22Rv1 (cell line): Measurements from ENCODE around the gene SEPTIN1.
A peak's percentile ranks its signal among the peaks of the same experiment; 100 is the strongest.

Experiments used
- H3K27ac ChIP-seq: fragments of 450-650 bp; 2 replicates; pipeline ENCODE4 v1.5.1; 2017
- ZFX ChIP-seq: fragments of 450-650 bp; IDR thresholded peaks from 2 replicates; pipeline ENCODE4 v1.6.1; 2017; ENCODE audit warnings: antibody characterized with exemption, borderline replicate concordance
- TF ChIP-seq, protein P1 (sequence below): fragments of 450-650 bp; IDR thresholded peaks from 2 replicates; pipeline ENCODE4 v1.5.1; 2017; ENCODE audit warnings: mild to moderate bottlenecking

The SEPTIN1 gene, protein sequence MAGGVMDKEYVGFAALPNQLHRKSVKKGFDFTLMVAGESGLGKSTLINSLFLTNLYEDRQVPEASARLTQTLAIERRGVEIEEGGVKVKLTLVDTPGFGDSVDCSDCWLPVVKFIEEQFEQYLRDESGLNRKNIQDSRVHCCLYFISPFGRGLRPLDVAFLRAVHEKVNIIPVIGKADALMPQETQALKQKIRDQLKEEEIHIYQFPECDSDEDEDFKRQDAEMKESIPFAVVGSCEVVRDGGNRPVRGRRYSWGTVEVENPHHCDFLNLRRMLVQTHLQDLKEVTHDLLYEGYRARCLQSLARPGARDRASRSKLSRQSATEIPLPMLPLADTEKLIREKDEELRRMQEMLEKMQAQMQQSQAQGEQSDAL

DNA sequence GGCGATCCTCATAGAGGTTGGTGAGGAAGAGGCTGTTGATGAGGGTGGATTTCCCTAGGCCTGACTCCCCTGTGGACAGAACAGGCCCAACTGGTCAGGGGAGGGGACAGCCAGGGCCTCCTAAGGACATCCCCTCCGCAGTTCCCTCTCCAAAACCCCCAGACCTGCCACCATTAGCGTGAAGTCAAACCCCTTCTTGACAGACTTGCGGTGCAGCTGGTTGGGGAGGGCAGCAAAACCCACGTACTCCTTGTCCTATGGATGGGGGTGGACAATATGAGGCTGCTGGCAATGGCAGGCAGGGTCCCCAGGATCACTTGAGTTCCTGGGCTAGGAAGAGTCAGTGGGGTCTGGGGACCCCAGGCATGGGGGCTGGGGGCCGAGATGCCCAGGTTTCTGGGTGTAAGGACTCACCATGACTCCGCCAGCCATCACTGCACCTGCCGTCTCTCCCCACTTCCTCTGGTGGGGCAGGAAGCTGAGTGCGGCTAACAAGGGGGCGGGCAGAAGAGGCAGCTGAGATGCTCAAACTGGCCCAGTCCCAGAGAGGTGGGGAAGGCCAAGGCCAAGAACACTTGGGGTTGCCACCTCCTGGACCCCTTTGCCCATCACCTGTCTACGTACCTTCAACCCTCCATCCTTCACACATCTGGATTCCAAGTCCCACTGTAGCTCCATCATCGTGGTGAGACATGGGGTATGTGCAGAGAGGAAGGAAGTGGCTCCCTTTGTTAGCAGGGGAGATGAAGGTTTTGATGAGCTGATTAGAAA is at the start of gene SEPTIN1:
SEPTIN1 (minus strand) TSS at position 451 of the 771 bp plus-strand sequence; CDS start at position 432, 19 bp downstream.
- H3K27ac ChIP-seq = peak within 1 kb of the TSS; percentile 97
- no peak for TF ChIP-seq ZFX
- TF ChIP-seq, protein P1, sequence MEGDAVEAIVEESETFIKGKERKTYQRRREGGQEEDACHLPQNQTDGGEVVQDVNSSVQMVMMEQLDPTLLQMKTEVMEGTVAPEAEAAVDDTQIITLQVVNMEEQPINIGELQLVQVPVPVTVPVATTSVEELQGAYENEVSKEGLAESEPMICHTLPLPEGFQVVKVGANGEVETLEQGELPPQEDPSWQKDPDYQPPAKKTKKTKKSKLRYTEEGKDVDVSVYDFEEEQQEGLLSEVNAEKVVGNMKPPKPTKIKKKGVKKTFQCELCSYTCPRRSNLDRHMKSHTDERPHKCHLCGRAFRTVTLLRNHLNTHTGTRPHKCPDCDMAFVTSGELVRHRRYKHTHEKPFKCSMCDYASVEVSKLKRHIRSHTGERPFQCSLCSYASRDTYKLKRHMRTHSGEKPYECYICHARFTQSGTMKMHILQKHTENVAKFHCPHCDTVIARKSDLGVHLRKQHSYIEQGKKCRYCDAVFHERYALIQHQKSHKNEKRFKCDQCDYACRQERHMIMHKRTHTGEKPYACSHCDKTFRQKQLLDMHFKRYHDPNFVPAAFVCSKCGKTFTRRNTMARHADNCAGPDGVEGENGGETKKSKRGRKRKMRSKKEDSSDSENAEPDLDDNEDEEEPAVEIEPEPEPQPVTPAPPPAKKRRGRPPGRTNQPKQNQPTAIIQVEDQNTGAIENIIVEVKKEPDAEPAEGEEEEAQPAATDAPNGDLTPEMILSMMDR = no peak

DNA sequence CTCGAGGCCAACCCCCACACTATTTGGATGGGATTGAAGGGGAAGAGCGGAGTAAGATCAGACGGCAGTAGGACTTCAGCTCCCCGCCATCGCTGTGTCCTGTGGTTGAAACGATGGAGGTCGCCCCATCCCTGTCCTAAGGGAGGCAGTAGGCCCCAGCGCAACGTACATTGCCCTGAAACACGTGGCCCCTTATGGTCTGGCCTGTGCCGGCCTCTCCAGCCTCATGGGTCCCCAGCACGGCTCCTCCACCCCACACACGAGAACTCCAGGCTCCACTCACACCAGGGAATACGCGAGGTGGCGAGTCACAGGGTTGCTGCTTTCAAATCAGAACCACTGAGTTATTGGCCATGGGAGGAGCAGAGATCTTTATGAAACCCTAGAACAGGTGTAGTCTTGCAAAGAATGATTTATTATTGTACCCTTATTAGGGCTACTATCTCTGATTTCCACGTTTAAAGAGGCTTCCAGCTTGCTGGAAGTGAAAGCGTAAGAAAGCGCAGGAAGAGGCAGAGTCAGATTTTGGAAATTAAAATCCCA is 48.1 kb upstream of the SEPTIN1 start:
- H3K27ac ChIP-seq = peak overlapping the region; percentile 79
- TF ChIP-seq, protein P1 = peak; percentile 68
- TF ChIP-seq ZFX = no peak

DNA sequence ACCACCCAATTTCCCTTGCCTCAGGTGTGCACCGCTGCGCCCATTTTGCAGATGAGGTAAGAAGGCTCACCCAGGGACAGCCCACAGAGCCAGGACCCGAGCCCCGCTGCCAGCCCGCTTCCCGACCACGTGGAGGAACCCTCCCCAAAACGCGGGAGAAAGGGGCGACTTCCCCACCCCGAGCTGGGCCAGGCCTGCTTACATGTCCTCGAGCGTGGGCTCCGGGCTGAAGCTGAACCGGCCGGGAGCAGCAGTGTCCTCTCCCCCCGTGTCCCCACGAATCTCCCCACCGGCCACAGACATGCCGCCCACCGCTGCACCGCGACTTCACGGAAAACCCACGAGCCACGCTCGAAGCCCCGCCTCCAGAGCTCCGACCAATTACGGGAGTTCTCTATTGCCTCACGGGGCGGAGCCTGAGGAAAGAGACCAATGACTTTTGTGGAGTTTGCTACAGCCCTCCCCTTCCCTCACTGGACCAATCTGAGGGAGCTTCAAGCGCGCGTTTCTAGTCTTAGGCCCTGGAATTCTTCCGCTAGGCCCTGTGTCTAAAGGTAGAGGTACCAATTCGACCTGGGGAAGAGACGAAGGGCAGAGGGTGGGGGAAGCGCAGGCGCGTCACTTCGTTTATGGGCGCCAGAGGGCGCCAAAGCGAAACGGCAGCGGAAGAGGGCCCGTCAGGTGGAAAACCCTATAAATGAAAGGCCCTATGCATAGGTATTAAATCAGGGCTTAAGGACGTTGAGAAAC is 47.5 kb upstream of the SEPTIN1 start, which contains the start of gene DCTPP1:
DCTPP1 (minus strand) TSS at position 353 of the 750 bp plus-strand sequence; CDS start at position 303, 50 bp downstream.
- TF ChIP-seq, protein P1 = peak; percentile 95
- no peak for TF ChIP-seq ZFX
- H3K27ac ChIP-seq = peak within 1 kb of the TSS; percentile 79

DNA sequence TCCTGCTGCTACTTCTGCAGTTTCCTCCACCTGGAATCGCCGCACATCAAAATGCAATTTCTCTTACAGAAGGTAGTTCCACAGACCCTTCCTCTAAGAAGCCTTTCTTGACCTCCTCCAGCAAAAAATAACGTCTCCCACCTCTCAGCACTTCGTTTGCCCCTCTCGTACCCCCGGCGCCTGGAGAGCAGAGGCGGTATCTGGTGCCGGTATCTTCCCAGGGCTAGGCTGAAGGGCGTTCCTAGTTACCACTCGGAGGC is 47.0 kb upstream of the SEPTIN1 start:
- TF ChIP-seq, protein P1 = no peak
- TF ChIP-seq ZFX = no peak
- peak overlapping the region; percentile 79 for H3K27ac ChIP-seq

DNA sequence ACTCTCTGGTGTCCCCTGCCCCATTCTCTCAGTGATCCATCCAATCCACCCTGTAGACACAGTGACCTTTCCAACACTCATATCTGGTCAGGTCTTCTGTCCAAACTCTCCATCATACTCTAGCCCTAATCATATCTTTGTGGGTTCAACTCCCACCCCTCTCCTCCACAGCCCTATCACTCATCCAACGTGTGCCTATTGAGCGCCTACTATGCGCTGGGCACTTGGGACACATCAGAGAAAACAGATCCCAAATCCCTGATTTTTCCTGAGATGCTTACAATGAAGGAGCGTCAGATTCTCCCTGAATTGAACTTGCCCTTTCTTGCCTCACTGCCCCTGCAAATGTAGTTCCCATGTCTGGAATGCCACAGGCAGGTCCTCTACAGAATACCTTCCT is 45.7 kb upstream of the SEPTIN1 start:
- TF ChIP-seq, protein P1 = no peak
- no peak for TF ChIP-seq ZFX
- H3K27ac ChIP-seq = peak overlapping the region; percentile 79

DNA sequence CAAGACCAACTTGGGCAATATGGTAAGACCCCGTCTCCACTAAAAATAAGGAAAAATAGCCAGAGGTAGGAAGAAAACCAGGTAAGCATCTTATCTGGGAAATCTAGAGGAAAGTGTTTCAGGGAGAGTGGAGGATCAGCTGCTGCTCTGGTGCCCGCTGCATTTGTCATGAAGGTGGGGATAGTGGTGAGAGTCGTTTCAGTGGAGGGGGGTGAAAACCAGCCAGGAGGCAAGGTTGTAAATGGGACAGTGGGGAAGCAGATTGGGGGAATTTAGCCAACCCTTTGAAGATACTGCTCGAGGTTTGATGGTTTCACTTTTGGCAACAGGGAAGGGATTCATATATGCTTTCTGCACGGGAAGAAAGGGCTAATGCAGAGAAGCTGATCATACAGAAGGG is 38.6 kb upstream of the SEPTIN1 start:
- TF ChIP-seq ZFX = no peak
- TF ChIP-seq, protein P1 = no peak
- no peak overlapping the region for H3K27ac ChIP-seq
